ENCODE results near the gene ARHGAP26. TPM values are rescaled to one million over a fixed set of nuclear protein-coding genes. Genes with fewer than 3 reads are reported as not detected.

Gene ARHGAP26
- total RNA-seq, 1 donor from 2014 or later = 36.7 TPM

DNA sequence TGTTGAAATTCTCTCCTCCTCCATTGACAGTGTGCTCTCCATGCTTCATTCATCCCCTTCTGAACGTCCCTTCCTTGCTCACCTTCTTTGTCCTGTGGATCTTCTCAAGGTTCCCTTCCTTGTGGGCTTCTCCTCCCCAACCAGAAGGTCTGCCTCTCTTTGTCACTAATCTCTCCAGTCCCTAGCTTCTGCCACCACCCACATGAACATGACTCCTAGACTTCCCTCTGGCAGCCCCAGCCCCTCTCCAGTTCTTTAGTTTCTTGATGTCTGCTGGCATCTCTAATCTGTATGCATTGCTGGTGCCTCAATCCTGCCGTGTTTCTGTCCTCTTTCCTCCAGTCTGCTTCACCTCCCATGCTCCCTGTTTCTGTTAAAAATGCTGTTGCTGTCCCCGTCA is 79.3 kb downstream of the ARHGAP26 start:
- DNase-seq = no peak

DNA sequence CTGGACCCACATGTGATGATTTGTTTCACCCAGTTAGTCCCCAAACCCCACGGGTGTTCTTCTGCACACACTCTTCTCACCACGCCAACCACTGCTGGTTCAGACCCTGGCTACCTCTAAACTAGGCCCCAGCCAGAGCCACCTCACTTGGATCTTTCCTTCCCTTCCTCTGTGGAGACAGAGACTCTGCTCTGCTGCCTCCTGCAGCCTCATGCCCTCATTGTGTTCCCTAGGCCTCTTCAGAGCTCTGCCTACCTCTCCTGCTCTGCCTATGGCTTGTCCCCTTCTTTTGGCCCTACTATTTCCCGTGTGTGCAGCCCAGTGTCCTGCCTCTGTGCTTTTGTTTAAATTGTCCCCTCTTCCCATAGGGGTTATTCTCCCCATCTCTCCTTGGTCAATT is 79.7 kb downstream of the ARHGAP26 start:
- DNase-seq = no peak

DNA sequence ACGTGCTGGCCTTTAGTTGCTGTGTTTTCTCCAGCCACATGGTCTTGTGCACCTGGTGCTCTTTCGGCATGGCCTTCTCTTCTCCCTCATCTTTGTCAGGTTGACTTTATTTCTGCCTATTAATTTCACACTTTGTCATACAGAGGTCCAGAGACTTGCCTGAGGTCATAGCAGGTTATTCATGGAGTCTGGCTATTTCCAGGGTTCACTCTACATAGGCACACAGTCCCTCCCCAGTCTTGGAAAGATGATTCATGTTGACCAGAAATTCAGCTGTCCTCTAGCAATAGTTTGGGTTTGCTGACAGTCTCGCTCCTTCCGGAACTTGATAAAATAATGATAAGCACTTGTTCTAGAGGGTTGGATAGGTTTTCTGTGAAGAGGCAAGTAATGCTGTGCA is 81.6 kb downstream of the ARHGAP26 start:
- DNase-seq = no peak

DNA sequence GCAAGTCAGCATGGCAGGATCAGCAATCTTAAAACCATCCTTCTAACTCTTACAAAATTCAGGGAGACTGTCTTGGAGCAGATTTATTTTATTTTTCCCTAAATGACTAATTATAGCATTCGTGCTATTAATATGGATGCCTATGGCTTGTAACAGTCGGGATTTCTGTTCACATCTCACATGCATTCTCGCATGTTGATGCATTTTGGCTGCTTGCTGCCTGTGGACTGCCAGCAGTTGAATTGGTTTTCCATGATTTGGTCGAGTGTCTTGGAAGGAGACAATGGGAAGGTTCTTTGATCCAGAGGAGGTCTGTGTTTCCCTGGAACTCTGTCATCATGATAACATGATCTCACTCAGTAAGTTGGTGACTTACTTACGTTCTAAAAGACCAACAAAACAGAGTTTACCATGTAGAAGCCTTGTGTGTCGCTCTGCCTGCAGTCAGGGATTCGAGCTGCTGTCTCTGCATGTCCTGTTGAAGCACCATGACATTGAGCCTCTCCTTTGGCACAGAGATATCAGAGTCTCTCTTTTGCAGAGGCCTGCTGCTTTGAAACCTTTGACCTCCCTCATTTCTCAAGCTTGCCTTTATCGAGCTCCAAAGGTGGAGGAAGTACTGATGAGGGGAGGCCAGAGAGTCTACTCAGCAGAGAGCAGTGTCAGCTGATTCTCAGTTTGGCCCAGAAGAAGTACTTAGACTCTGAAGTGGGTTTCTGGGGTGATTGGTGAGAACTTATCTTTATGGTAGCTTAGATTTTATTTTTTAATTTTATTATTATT is 82.4 kb downstream of the ARHGAP26 start:
- DNase-seq = peak; percentile 40

DNA sequence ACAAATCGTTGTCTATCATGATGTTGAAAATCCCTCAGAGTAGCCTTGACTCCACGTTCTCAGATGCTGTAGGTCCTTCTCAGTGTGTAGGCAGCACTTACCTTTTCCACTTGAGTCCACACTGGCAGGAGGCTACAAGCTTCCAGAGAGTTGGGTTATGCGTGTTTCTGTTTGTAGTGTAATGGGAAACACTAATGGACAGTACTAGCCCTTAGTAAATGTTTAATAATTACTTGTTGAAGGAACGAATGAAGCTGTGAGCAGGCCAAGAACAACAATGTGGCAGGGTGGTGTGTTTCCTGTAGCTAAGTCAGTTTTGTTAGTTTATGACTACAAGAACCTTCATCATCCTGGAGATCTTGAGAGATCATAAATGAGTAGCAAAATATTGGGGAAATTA is 83.5 kb downstream of the ARHGAP26 start:
- DNase-seq = no peak

DNA sequence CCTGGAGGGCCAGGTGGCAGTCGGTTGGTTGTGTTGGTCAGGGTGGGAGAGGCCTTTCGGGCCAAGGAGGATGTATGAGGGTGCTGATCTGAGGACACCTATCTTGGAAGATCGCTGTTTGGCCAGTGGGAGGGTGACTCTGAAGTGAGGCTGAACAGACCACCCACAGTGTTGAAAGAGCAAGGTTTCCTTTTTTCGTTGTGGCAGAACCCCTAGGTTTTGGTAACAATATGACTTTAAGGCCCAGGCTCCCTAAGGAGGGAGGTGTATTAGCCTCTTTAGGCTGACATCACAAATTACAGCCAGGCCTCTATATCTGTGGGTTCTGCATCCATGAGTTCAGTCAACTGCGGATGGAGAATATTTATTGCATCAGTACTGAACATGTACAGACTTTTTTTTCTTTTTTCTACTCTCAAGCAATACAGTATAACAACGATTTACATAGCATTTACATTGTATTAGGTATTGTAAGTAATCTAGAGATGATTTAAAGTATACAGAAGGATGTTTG is 86.1 kb downstream of the ARHGAP26 start:
- no peak for DNase-seq

DNA sequence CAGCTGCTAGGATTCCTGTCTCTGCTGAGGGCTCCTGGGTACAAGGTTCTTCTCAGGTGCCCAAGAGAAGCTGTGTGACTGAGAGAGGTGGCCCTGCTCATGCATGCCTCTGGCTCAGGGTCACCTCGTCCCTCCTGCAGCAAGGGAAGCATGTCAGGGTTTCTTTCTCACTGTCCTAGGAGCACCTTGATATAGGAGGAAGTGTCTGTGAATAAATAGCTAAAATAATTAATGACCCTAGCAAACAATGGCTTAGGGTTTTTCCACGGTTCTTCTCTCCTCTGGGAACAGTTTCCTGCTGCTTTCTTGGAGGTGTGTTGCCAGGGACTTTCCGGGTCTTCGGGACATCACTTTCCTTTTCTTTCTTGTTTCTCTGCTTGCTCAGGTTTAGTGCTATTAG is 87.2 kb downstream of the ARHGAP26 start:
- no peak for DNase-seq

DNA sequence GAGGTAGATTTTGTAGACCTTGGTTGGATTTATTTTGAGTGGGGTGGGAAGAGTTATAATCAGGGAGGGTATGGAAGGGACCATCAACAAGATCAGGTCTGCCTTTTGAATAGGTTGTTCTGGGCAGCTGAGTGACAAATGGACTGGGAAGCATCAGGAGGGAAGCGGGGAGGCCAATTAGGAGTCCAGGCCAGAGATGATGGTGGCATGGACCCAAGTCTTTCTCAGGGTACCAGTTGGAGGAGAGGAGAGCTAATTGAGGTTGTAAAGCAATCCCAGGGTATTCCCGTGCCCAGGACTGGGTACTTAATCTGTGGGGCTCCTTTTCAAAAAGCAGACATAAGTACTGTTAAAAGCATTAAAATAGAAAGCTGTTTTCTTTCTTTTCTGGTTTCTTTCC is 88.9 kb downstream of the ARHGAP26 start:
- no peak for DNase-seq

DNA sequence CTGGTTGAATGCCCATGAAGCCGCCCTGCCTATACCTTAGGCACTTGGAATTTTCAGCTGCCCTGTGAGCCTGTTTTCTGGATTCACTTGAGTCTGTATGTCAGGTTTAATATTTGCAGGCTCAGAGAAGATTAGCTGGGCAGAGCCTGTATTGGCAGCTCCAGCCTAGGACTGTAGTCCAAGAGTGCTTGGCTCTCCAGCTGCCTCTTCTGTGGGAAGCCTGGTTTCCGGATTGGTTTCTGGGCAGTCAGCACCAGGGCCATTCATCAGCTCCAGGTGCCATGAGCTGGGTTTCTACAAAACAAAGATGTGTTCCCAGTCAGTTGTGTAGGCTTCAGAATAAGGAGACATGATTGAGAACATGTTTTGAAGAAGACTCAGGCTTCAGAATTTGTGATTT is 90.1 kb downstream of the ARHGAP26 start:
- peak; percentile 45 for DNase-seq

DNA sequence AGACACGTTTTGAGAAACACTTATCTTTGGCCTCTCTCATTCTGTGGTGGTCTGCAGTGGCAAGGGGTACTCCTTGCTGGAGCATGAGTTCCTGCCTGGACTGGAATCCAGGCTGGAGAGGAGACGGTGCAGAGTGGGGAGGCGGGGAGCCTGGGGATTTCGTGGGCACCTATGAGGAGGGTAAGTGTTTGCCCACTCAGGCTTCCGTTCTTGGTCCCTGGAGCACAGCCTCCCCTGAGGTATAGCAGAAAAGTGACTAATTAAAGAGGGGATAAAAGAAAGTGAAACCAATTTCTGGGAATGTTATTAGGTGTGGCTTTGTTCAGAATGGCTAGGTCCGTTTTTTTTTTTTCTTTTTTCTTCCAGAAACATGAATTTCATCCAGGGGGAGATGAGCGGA is 90.8 kb downstream of the ARHGAP26 start:
- DNase-seq = no peak

DNA sequence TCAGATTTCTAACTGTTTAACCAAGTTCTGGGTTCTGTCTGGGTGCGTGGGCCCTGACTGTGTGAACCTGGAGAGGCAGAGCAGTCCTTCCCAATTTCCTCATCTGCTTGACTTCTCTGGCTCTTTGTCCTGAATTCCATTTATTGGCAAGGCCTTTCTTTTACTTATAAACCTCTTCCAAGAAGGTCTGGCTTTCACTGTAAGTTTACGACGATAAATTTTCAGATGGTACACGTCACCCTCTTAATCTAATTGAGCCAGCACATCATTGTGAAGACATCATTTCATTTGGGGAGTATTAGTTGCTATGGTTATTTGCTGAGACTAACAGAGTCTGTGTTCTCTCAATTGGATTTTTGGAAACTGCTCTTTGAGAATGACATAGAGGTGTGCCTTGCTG is 92.4 kb downstream of the ARHGAP26 start:
- DNase-seq = peak; percentile 88

DNA sequence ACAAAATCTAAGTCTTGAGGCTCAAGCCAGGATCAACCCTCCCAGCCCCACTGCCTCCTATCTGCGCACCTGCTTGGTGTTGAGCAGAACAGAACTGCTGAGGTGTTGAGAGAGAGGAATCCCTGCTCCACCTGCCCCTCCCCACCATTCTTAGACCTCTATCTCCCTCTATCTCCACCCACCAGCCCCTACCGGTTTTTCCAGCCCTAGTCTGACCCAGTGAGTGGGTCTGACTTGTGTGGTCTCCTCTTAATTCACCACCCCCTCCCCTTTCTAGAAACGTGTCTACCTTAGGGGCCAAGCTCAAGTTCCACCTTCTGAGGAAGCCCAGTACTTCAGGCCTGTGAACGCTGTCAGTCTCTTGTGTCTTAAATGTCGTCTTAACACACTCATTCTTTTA is 93.7 kb downstream of the ARHGAP26 start:
- no peak for DNase-seq

DNA sequence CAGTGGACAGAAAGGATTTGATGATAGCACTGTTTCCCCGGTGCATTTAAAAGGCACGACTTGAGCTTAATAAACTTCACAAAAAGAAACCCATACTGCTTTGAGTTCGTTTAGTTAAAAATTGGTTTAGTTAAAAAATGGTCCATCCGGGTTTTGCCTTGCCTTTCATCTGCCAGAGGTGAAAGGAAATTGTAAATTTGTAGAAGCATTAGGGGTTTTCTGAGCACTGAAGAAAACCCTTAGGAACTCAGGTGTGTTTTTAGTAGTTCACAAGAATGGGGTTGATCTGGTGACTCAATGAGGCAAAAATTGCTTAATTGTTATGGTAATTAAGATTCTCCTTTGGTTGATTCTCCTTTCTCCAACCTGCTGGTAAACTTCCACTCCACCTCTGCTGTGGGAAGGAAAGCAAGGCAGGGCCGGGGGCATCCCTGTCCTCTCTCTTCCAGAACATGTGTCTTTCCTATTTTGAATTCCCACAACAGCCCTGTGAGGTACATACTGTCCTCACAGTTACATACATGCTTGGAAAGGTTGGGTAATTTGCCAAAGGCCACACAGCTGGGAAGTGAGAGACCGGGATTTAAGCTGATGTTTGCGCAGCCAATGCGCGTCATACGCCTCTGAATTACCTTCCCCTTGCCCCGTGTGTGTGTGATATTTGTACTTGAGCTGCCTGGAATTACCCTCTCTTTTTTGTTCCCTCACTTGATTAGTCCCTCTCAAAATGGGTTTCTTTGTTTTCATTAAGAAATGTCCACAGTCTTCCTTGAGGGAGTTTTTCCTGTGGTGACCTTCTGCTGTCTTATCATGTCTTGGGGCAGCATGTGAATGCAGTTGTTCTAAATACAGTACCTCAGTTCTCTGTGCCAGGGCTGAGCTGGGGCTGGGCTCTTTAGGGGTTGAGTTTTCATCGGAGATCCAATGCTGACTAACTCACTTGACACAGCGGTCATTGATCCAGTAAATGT is 94.4 kb downstream of the ARHGAP26 start:
- peak; percentile 85 for DNase-seq

DNA sequence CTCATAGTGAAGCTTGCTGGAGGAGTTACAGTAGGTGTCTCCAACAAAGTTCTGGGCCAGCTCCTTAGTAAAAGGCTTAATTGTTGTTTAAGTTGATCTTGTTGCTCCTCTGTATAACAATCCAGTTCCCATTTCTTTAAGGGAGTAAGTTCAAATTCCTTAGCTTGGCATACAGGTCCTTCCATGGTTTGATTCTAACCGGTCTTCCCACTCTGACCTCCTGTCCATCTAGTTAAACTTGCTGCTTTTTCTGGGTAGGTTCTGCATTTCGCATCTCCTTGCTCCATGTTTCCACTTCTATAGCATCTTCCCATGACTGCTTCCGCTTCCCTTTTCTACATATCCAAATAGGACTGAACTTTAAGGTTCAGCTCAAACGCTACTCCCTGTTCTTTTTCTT is 95.5 kb downstream of the ARHGAP26 start:
- no peak for DNase-seq

DNA sequence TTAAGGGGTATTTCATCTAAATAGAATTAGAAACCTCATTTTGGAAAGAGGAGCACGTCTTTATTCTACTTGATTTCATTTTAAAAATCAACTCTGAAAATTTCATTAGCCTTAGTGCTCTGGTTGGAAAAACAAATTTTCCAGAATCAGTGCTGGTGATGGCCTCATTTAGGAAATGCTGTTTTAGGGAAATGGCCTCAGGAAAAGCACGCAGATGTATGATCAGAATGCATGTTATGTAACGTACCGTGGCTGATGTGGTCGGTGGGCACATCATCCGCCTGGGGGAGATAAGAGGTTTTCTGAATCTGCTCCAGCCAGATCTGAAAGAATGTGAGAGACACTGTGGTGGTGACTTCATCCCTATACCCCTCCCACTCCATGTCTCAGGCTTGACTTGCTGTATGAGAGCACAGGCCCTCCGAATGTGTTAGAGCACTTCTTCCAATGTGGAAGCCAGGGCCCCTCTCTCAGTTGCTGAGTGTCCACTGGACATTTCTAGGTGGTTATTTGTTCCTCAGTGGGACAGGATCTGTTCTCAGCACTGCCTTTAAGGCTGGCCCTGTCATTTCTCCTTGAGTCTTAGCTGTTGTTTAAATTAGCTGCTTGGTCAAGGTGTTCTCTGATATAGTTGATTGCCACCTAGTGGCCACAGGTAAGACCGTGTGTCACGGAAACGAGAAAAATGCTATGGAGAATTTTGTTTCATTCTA is 96.5 kb downstream of the ARHGAP26 start:
- peak; percentile 82 for DNase-seq

DNA sequence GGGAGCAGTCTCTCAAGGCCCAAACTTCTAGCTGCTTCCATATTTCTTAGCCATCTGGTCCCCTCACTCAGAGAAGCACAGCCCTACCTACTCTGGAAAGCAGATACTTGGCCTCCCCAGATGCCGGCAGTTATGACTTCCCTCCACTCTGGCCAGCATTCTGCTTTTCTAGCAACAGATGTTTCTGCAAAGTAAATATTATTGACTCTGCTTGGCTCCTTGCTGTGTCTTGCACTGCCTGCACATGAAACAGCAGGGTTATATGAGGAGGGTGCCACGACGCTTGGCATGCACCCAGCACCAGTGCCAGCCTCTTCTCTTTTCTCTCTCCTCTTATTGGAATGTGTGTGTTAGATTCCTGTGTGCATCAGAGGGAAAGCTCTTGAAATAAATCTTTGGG is 99.7 kb downstream of the ARHGAP26 start:
- DNase-seq = peak; percentile 95

DNA sequence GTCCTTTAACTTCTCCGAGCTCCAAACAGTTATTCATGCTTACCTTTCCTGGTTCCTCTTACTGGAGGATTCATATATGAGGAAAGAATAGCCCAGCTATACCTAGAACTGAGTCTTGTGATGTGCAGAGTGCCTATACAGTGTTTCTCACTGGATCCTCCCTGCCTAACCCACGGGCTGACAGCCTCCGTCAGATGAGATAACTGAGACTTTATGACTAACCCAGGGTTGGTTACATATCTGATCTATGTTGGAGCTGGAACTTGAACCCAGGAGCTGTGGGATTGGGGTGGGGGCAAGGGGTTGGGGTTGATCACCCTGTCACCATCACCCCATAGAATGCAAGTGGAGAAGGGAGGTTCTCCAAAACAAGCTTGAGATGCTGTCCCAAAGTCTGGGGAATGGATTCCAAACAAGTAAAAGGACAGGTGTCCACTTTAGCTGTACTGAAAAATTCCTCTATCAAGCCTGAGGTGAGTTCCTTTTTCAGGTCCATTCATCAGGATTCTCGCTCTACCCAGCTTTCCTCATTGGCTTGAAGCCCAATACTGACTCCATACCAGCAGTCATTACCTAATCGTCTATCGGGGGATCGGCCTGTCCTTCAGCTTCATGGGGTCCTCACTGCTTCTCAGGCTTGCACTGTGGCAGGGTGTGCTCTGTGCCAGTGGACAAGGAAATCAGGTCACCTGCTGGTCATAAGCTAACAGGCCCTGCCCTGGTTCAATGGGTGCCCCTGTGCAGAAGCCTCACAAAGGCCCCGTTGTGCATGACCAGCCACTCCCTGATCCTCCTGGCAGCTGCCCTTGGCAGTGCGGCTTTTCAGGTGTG is 100.6 kb downstream of the ARHGAP26 start:
- no peak for DNase-seq

DNA sequence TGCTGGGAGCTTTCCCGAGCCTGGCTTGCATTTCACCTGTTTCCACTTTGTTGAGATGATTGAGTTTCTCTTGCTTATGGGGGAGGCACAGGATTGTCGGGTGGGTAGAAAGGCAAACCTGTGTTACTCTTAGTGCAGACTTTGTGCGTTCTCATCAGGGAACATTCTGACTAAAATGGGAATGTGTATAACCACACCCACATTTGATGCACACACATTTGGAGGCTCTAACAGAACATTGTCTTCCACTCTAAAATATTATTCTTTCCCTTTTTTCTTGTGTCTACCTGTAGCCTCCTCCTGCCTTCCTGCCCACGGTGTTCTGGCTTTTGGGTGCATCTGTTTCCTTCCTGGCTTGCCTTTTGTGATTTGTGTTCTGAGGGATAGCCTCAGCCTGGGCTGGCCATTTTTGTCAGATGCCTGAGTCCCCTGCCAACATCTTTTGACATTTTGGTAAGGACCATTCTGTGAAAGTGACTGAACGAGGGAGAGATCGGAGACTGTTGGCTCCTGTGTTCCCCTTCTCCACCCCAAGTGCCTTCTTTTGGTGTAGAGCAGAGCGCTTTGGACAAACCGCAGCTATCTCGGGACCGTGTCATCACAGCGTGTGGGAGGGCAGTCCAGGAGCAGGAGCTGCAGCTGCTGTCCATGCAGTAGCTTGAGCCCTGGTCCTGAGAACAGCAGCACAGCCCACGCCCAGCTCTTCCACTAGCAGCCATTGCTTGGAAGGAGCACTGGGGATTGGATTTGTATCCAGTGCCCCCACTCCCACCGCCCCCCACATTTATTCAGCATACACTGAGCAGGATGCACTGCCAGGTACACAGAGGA is 101.4 kb downstream of the ARHGAP26 start:
- peak; percentile 59 for DNase-seq

DNA sequence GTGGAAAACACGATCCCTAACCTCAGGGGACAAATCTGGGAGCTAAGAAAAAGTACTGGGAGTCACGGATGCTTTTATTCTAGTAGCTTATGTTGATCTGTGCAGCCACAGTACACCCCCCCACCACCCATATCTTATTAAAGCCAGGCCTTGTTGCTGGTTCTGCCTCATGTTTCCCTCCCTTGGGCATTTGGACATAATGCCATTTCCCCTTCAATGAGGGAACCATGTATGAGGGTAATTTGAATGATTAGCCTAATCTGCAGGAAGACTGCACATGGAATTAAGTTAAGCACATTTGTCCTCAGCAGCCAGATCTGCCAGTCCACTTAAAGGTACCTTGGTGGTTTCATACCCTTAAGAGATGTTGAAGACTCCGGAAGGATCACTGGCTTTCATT is 102.0 kb downstream of the ARHGAP26 start:
- no peak for DNase-seq

DNA sequence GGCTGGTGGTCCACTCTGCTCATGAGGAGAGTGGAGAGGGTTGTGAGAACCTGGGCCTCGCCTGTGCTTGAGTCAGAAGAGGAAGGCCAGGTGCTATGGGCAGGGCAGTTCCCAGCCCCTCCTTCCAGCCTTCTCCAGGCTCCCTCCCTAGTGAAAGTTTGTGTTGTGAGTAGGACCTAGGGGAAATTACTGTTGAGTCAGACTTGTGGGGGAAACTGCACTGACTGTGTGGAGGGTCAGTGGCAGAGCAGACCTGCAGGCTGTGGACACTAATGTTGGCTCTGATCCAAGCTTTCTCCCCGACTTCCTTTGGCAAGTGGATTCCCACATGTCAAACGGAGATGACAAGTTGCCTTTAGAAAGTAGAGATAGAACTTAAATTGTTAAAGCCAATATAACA is 102.6 kb downstream of the ARHGAP26 start:
- DNase-seq = no peak

DNA sequence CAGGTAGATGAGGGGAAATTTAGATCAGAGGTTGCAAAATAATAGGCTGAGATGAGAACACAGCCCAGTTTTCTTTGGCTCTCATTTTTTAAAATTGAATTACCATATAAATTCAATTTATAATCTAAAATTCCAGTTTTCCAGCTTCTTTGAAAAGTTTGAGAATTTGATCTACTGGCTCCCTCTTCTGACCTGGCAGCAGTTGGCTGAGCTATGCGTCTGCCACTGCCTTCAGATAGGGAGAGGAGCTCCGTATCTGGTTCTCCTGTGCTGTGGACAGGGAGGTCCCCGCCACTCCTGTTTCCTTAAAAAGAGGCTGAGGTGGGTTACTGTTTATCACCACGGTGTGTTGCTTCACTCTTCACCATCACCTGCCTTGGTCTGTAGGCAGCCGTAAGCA is 103.7 kb downstream of the ARHGAP26 start:
- DNase-seq = no peak
